IMR-90 (cell line): ENCODE data around the gene FAM81A. TPM values are rescaled to one million over a fixed set of nuclear protein-coding genes. Genes with fewer than 3 reads are reported as not detected.

Experiments used
- ATAC-seq: fragments of 200-7000 bp; cut with Tn5 transposase; 2 replicates; pipeline ENCODE4 v1.9.1; 2020; ENCODE audit warnings: low read depth, mild to moderate bottlenecking, moderate library complexity
- BruUV-seq: library from RNA; stranded (reverse); fragments of 400-500 nt; replicated peaks from 2 replicates; lab custom pipeline; 2021; lab: Mats Ljungman, UMichigan
- CTCF ChIA-PET: fragments of 300-600 bp; formaldehyde crosslinking; extraction: SDS; loops from one replicate; lab custom pipeline; 2021; ENCODE audit warnings: antibody characterized with exemption; lab: Yijun Ruan, JAX
- POLR2A ChIA-PET: fragments of 300-600 bp; sonication (Branson Sonifier 250); formaldehyde crosslinking; loops from one replicate; lab custom pipeline; 2022; ENCODE audit warnings: antibody characterized with exemption; ENCODE audit not compliant: unreplicated experiment; lab: Charles Lee
- DNase-seq: peaks from one replicate; pipeline ENCODE4 v3.0.0; 2013
- H2AFZ ChIP-seq: replicated peaks from 2 replicates; pipeline ENCODE3; 2013; ENCODE audit warnings: low read length, mild to moderate bottlenecking; ENCODE audit not compliant: poor library complexity
- H2AK5ac ChIP-seq: 2 replicates; pipeline ENCODE4 v1.6.1; 2013; ENCODE audit warnings: low read depth, low read length, inconsistent platforms
- H2AK9ac ChIP-seq: replicated peaks from 2 replicates; pipeline ENCODE3; 2013; ENCODE audit warnings: mild to moderate bottlenecking, low read depth, low read length, moderate library complexity; ENCODE audit not compliant: poor library complexity
- H2BK120ac ChIP-seq: 2 replicates; pipeline ENCODE4 v1.6.1; 2013; ENCODE audit warnings: low read depth, low read length, inconsistent platforms
- H2BK15ac ChIP-seq: 3 replicates; pipeline ENCODE4 v1.6.1; 2013; ENCODE audit warnings: low read depth, low read length, inconsistent platforms
- H2BK20ac ChIP-seq: 2 replicates; pipeline ENCODE4 v1.6.1; 2013; ENCODE audit warnings: low read depth, mild to moderate bottlenecking, inconsistent platforms, low read length, moderate library complexity
- H2BK5ac ChIP-seq: 2 replicates; pipeline ENCODE4 v1.6.1; 2013; ENCODE audit warnings: mild to moderate bottlenecking, low read depth, low read length, inconsistent platforms; ENCODE audit not compliant: poor library complexity, severe bottlenecking
- H3K14ac ChIP-seq: replicated peaks from 2 replicates; pipeline ENCODE4 v1.6.1; 2013; ENCODE audit warnings: low read depth, low read length, inconsistent platforms
- H3K18ac ChIP-seq: 2 replicates; pipeline ENCODE4 v1.6.1; 2013; ENCODE audit warnings: low read depth, low read length, control low read depth
- H3K23ac ChIP-seq: 2 replicates; pipeline ENCODE4 v1.6.1; 2013; ENCODE audit warnings: low read depth, low read length, inconsistent platforms
- H3K27ac ChIP-seq: 2 replicates; pipeline ENCODE4 v1.5.1; 2013; ENCODE audit warnings: mild to moderate bottlenecking, control low read depth, low read length; ENCODE audit not compliant: insufficient read depth
- H3K27me3 ChIP-seq: 2 replicates; pipeline ENCODE4 v1.6.1; 2013; ENCODE audit warnings: low read length; ENCODE audit not compliant: control insufficient read depth, insufficient read depth
- H3K36me3 ChIP-seq: 2 replicates; pipeline ENCODE4 v1.6.1; 2013; ENCODE audit warnings: low read length, mixed read lengths; ENCODE audit not compliant: control insufficient read depth, insufficient read depth
- H3K4ac ChIP-seq: 2 replicates; pipeline ENCODE4 v1.6.1; 2013; ENCODE audit warnings: low read depth, low read length, inconsistent platforms
- H3K4me1 ChIP-seq: 2 replicates; pipeline ENCODE4 v1.6.1; 2013; ENCODE audit warnings: low read length, mixed read lengths; ENCODE audit not compliant: control insufficient read depth, insufficient read depth
- H3K4me2 ChIP-seq: 2 replicates; pipeline ENCODE4 v1.6.1; 2013; ENCODE audit warnings: low read depth, mild to moderate bottlenecking, control low read depth, low read length, moderate library complexity
- H3K4me3 ChIP-seq: 2 replicates; pipeline ENCODE4 v1.5.1; 2013; ENCODE audit warnings: low read depth, mild to moderate bottlenecking, control low read depth, low read length, moderate library complexity; ENCODE audit not compliant: insufficient read depth
- H3K56ac ChIP-seq: 2 replicates; pipeline ENCODE4 v1.6.1; 2013; ENCODE audit warnings: low read length, inconsistent platforms; ENCODE audit not compliant: insufficient read depth; ENCODE audit errors: extremely low read depth
- H3K79me1 ChIP-seq, 2 experiments: 2 replicates each; pipeline ENCODE4 v1.6.1; 2013; ENCODE audit warnings: low read length in 2 of 2, inconsistent platforms in 1 of 2, low read depth in 1 of 2
- H3K9ac ChIP-seq: 2 replicates; pipeline ENCODE4 v1.6.1; 2013; ENCODE audit warnings: low read depth, low read length, control low read depth
- H3K9me1 ChIP-seq: 2 replicates; pipeline ENCODE4 v1.6.1; 2013; ENCODE audit warnings: low read length, inconsistent platforms; ENCODE audit not compliant: insufficient read depth
- H3K9me3 ChIP-seq: 2 replicates; pipeline ENCODE4 v1.6.1; 2013; ENCODE audit warnings: low read length; ENCODE audit not compliant: control insufficient read depth, insufficient read depth
- H4K20me1 ChIP-seq: 2 replicates; pipeline ENCODE4 v1.6.1; 2013; ENCODE audit warnings: low read length, inconsistent platforms; ENCODE audit not compliant: insufficient read depth
- H4K5ac ChIP-seq: 2 replicates; pipeline ENCODE4 v1.6.1; 2013; ENCODE audit warnings: mild to moderate bottlenecking, low read depth, low read length, control low read depth
- H4K8ac ChIP-seq, 2 experiments: 2 replicates each; pipeline ENCODE4 v1.6.1; 2013; ENCODE audit warnings: low read depth in 2 of 2, low read length in 2 of 2, control low read depth in 1 of 2, inconsistent platforms in 1 of 2
- H4K91ac ChIP-seq: 2 replicates; pipeline ENCODE4 v1.6.1; 2013; ENCODE audit warnings: low read depth, low read length, inconsistent platforms; ENCODE audit not compliant: insufficient read depth
- MXI1 ChIP-seq: IDR thresholded peaks from 2 replicates; pipeline ENCODE4 v1.6.1; 2012; ENCODE audit warnings: low read depth, mild to moderate bottlenecking, low read length, moderate library complexity, borderline replicate concordance
- WGBS, 2 experiments: methylation state at CpG; one replicate each; pipeline versions ENCODE4 v1.1.5 to v1.1.7; 2013; ENCODE audit warnings: missing lambda C conversion rate in 2 of 2; ENCODE audit not compliant: insufficient read length in 1 of 2; ENCODE audit errors: extremely low coverage in 2 of 2; 5-methylcytosine and 5-hydroxymethylcytosine counted together
- dilution Hi-C: fragments of 300-500 bp; cut with HindIII; formaldehyde crosslinking; loops from one replicate; pipeline ENCODE4 v1.14.3; 2018; ENCODE audit warnings: low sequenced_read_pairs; ENCODE audit not compliant: unreplicated experiment
- in situ Hi-C: fragments of 300-500 bp; cut with MboI; formaldehyde crosslinking; loops from 3 replicates; pipeline ENCODE4 v1.14.3; 2019; ENCODE audit warnings: low sequenced_read_pairs, inconsistent platforms, mixed read lengths
- intact Hi-C: fragments of 100-400 bp; cut with micrococcal nuclease; formaldehyde crosslinking; loops from 2 replicates; pipeline ENCODE4 v1.10.0; 2022
- polyA plus RNA-seq, 3 experiments: library from polyadenylated mRNA; depleted of rRNA; stranded (reverse); fragments of >200 nt; gene quantifications; 2 replicates each; pipeline ENCODE4 v1.2.3, GENCODE V29; 2012; ENCODE audit warnings: low replicate concordance in 1 of 3
- total RNA-seq: library from RNA; depleted of rRNA; stranded (reverse); fragments of >200 nt; gene quantifications from 2 replicates; pipeline ENCODE4 v1.2.3, GENCODE V29; 2012

FAM81A gene
- total and polyA plus RNA-seq, 2 of the 4 experiments (the other 2 are of a cell fraction), result not detected

DNA sequence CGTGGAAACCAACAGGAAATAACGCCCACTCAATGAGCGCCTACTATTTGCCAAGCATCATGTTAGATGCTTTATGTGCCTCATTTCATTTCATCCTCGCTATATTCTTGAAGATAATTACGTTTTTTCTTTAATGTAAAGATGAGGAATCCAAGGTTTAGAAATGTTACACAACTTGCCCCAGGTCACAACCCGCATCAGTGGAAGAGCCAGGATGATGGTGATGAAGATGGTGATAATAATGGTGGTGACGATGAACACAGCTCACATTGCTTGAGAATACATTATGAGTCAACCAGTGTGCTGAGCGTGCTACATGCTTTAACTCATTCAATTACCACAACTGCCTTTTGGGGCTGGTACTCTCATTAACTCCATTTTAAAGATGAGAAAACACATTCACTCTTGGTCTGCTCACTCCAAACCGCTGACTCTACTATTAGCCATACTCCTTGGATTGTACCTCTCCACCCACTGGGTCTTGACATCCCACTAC, 43.8 kb upstream of the FAM81A start:
- 20% methylated on average over 1 of the region's 9 CpGs; no CpG with 5 or more reads in 1 of the 2 experiments for WGBS, 2 experiments
- Histone ChIP-seq H2AFZ (no peak overlapping the region), H3K14ac (no peak overlapping the region), H4K5ac (no peak overlapping the region), H2AK9ac (no peak overlapping the region), H3K36me3 (no peaks in the 10 kb centered on the region), H4K8ac (no peak overlapping the region), H3K4me3 (no peak overlapping the region), H2BK15ac (no peak overlapping the region), H3K79me1 (no peaks in the 10 kb centered on the region), H3K27me3 (peaks cover 9% of the 10 kb centered on the region), H2AK5ac (no peak overlapping the region), H4K91ac (no peak overlapping the region), H3K27ac (no peak overlapping the region), H2BK5ac (no peak overlapping the region), H3K4ac (no peak overlapping the region), H3K9ac (no peak overlapping the region), H2BK120ac (no peak overlapping the region), H3K23ac (no peak overlapping the region), H3K4me1 (no peaks in the 10 kb centered on the region), H3K4me2 (no peak overlapping the region), H2BK20ac (no peak overlapping the region), H3K56ac (no peak overlapping the region), H4K20me1 (no peaks in the 10 kb centered on the region; the same call in 1 of the 2 replicates), H3K18ac (no peak overlapping the region), H3K9me3 (no peaks in the 10 kb centered on the region), H3K9me1 (no peaks in the 10 kb centered on the region)
- in situ Hi-C loops, result no loop called here
- BruUV-seq, result no TSS peak
- dilution Hi-C loops, result no loop called here
- no peak for TF ChIP-seq MXI1
- POLR2A ChIA-PET, result no interaction called here
- CTCF ChIA-PET, result interaction anchor here (0.6 kb wide), 1 partner anchor 64 kb away, joined by 5 read pairs; no protein-coding TSS in a partner anchor
- ATAC-seq, result no peak
- intact Hi-C loops, result no loop called here
- no peak for DNase-seq
